Esophagus muscularis mucosa (tissue), 4 donors: ENCODE measurements around the gene CES2. TPM values are rescaled to one million over a fixed set of nuclear protein-coding genes. Genes with fewer than 3 reads are reported as not detected.

Experiments used
- DNase-seq: peaks from one replicate; pipeline ENCODE4 v3.0.0-alpha.2; 2017; ENCODE audit errors: extremely low spot score
- H3K27ac ChIP-seq, 4 donors: fragments of 200-600 bp; sonication (generic); replicated peaks in 1 of 4; 1 replicate in 3 of 4; 2 replicates in 1 of 4; pipeline ENCODE4 v1.5.1; 2016 to 2019; ENCODE audit warnings: mild to moderate bottlenecking in 1 of 4
- H3K27me3 ChIP-seq, 4 donors: fragments of 200-600 bp; sonication (generic); one replicate each; pipeline versions ENCODE4 v1.5.1 to v1.6.0; 2016 to 2019
- H3K36me3 ChIP-seq, 4 donors: fragments of 200-600 bp; sonication (generic); one replicate each; pipeline ENCODE4 v1.5.1; 2016 to 2019
- H3K4me1 ChIP-seq, 4 donors: fragments of 200-600 bp; sonication (generic); one replicate each; pipeline ENCODE4 v1.5.1; 2016 to 2019
- H3K4me3 ChIP-seq, 4 donors: fragments of 200-600 bp; sonication (generic); 1 replicate in 2 of 4; 2 replicates in 2 of 4; pipeline ENCODE4 v1.5.1; 2016 to 2019; ENCODE audit warnings: mild to moderate bottlenecking in 4 of 4, moderate library complexity in 1 of 4
- H3K9me3 ChIP-seq, 4 donors: fragments of 200-600 bp; sonication (generic); 1 replicate in 3 of 4; 2 replicates in 1 of 4; pipeline ENCODE4 v1.5.1; 2016 to 2019
- CTCF ChIP-seq, 3 experiments: fragments of 200-600 bp in 2 of 3; fragments of 450-650 bp in 1 of 3; sonication (generic) in 2 of 3; IDR thresholded peaks; one replicate each; pipeline ENCODE4 v1.5.1; 2017 to 2019; ENCODE audit warnings: antibody characterized with exemption in 3 of 3, mild to moderate bottlenecking in 2 of 3, moderate library complexity in 1 of 3
- EP300 ChIP-seq: sonication (generic); formaldehyde crosslinking; IDR thresholded peaks from one replicate; pipeline ENCODE4 v1.6.1; 2017; ENCODE audit warnings: antibody characterized with exemption
- POLR2A ChIP-seq: fragments of 450-650 bp; IDR thresholded peaks from one replicate; pipeline ENCODE4 v1.6.1; 2017; ENCODE audit warnings: antibody characterized with exemption, moderate library complexity, mild to moderate bottlenecking, low read depth
- POLR2AphosphoS5 ChIP-seq, 2 donors: sonication (generic); formaldehyde crosslinking; IDR thresholded peaks; one replicate each; pipeline ENCODE4 v1.6.1; 2017; ENCODE audit warnings: antibody characterized with exemption in 2 of 2
- WGBS: methylation state at CpG from one replicate; pipeline ENCODE4 v1.1.5; 2018; 5-methylcytosine and 5-hydroxymethylcytosine counted together
- intact Hi-C: fragments of 100-400 bp; cut with DNase I; formaldehyde crosslinking; loops from one replicate; pipeline ENCODE4 v1.15.1; 2023
- total RNA-seq, 4 donors: library from RNA; depleted of rRNA; stranded (reverse); fragments of >200 nt; gene quantifications; one replicate each; pipeline versions ENCODE4 v1.1.0 to v1.2.1, GENCODE V29; 2016

The CES2 gene
- total RNA-seq, 4 donors from 2014 or later, result 22.0 to 29.7 (median 26.8) TPM

DNA sequence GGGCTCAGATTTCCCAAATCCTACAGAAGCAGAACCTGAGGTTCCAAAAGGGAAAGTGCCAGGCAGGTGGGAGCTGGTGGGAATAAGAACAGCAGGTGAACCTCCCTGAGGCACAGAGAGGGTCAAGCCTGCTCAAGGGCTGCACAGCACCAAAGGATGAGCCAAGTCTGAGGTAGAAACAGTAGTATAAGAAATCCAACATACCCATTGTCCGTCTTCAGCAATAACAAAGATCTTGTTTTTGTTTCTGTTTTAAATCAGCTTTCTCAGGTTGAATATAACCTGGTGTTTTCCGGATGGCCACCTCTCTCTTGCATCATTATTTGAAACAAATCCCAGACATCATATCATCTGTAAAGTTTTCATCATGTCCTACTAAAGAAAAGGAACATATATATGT, 15.1 kb downstream of the CES2 start:
- no peak for TF ChIP-seq POLR2AphosphoS5 (IDR thresholded peaks at IDR 0.05)
- TF ChIP-seq POLR2A, result no peak
- no peak for TF ChIP-seq EP300
- TF ChIP-seq CTCF (IDR thresholded peaks at IDR 0.05), result no peak
- H3K27ac ChIP-seq, result no peak overlapping the region
- peaks cover 16 to 25% (median 22%) of the 10 kb centered on the region in 4 donors for H3K4me1 ChIP-seq
- no peaks in the 10 kb centered on the region for H3K9me3 ChIP-seq
- DNase-seq, result no peak
- H3K27me3 ChIP-seq, result peaks cover 0 to 26% (median 0%) of the 10 kb centered on the region in 4 donors
- intact Hi-C loops, result no loop called here
- H3K4me3 ChIP-seq, result no peak overlapping the region
- no peaks in the 10 kb centered on the region for H3K36me3 ChIP-seq
- WGBS, result 90% methylated on average over 2 of the region's 2 CpGs

- TF ChIP-seq CTCF (IDR thresholded peaks at IDR 0.05) (no peak), EP300 (no peak), POLR2AphosphoS5 (IDR thresholded peaks at IDR 0.05) (no peak), POLR2A (no peak)
- WGBS, result 76% methylated on average over 4 of the region's 4 CpGs
- Histone ChIP-seq H3K4me1 (peaks cover 16 to 25% (median 22%) of the 10 kb centered on the region in 4 donors), H3K9me3 (no peaks in the 10 kb centered on the region), H3K27ac (no peak overlapping the region), H3K27me3 (peaks cover 0 to 26% (median 0%) of the 10 kb centered on the region in 4 donors), H3K4me3 (no peak overlapping the region), H3K36me3 (no peaks in the 10 kb centered on the region)
- DNase-seq, result no peak
- intact Hi-C loops, result no loop called here
Observed at GRCh38 chr16:66950971-66951790, 15.9 kb downstream of the CES2 start.

DNA sequence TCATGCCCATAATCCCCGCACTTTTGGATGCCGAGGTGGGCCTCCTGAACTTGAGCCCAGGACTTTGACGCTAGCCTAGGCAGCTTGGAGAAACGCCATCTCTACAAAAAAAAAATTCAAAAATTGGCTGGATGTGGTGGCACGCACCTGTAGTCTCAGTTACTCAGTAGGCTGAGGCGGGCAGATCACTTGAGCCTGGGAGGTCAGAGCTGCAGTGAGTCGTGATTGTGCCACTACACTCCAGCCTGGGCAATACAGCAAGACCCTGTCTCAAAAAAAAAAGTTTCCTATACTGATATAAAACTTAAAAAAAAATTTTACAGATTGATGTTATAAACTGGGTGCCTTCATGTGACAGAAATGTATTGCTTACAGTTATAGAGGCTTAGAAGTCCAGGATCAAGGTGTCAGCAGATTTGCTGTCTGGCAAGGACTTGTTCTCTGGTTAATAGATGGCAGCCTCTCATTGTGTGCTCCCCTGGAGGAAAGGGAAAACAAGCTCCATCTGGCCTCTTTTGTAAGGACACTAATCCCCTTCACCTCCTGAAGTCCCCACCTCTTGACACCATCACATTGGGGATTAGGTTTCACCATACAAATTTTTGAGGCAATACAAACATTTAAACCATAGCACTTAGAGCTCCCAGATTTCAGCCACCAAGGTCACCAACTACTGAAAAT, 17.3 kb downstream of the CES2 start:
- WGBS, result 81% methylated on average over 7 of the region's 7 CpGs
- H3K4me1 ChIP-seq, result peaks cover 13 to 16% (median 14%) of the 10 kb centered on the region in 4 donors
- no peaks in the 10 kb centered on the region for H3K9me3 ChIP-seq
- H3K36me3 ChIP-seq, result no peaks in the 10 kb centered on the region
- H3K27ac ChIP-seq, result no peak overlapping the region
- H3K4me3 ChIP-seq, result no peak overlapping the region
- no peak for DNase-seq
- peaks cover 0 to 26% (median 0%) of the 10 kb centered on the region in 4 donors for H3K27me3 ChIP-seq
- intact Hi-C loops, result no loop called here
- TF ChIP-seq POLR2A, result no peak
- TF ChIP-seq CTCF (IDR thresholded peaks at IDR 0.05), result no peak

- Histone ChIP-seq H3K27ac (no peak overlapping the region), H3K4me1 (peaks cover 6 to 9% (median 7%) of the 10 kb centered on the region in 4 donors), H3K4me3 (no peak overlapping the region), H3K9me3 (no peaks in the 10 kb centered on the region), H3K36me3 (no peaks in the 10 kb centered on the region), H3K27me3 (peaks cover 0 to 26% (median 0%) of the 10 kb centered on the region in 4 donors)
- intact Hi-C loops, result no loop called here
- WGBS, result 82% methylated on average over 9 of the region's 10 CpGs
- no peak for DNase-seq
- TF ChIP-seq POLR2AphosphoS5 (IDR thresholded peaks at IDR 0.05) (no peak), EP300 (no peak), POLR2A (no peak), CTCF (IDR thresholded peaks at IDR 0.05) (no peak)
Observed at GRCh38 chr16:66953462-66954096, 18.3 kb downstream of the CES2 start.
